Measurements from ENCODE around the gene PRKAB1. TPM values are rescaled to one million over a fixed set of nuclear protein-coding genes. Genes with fewer than 3 reads are reported as not detected.

The PRKAB1 gene
- total and polyA plus RNA-seq, 9 of the 15 experiments (the other 6 are each of a cell fraction or from before 2014, with no cell fraction given), result 32.6 to 94.2 (median 63.8) TPM

DNA sequence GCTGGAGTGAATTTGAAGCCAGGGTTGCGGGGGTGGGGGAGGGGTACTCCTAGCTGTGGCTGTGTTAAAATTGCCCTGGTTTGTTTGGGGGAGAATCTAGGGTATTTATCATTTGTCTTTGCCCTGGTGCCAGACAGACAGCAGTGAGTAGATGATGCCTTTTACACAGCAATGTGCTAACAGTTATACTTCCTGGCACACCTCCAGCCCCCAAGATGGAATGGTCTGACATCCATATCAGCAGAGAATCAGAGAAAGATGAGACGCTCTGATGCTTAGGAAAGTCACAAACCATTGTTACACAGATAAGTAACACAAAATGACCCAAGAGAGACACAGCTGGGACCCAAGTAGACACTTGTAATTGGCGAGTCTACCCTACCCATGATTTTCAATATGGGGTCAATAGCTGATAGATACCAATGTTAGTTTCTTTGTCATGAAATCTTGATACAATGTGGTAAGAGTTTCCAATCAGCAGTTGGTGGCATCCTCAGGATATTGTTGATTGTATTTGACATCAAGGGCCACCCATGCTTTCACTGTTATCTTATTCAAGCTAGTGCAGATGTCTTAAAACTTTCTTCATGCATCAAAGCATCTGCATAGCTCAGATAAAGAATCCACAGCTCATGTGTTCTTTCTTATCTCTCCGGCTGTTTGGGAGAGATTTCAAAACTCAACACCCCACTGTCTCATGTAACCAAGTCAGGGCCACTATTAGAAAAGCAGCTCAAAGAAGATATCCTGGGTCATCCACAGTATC lies 2.6 kb upstream of the PRKAB1 start (continued):
- TF ChIP-seq, protein P1, sequence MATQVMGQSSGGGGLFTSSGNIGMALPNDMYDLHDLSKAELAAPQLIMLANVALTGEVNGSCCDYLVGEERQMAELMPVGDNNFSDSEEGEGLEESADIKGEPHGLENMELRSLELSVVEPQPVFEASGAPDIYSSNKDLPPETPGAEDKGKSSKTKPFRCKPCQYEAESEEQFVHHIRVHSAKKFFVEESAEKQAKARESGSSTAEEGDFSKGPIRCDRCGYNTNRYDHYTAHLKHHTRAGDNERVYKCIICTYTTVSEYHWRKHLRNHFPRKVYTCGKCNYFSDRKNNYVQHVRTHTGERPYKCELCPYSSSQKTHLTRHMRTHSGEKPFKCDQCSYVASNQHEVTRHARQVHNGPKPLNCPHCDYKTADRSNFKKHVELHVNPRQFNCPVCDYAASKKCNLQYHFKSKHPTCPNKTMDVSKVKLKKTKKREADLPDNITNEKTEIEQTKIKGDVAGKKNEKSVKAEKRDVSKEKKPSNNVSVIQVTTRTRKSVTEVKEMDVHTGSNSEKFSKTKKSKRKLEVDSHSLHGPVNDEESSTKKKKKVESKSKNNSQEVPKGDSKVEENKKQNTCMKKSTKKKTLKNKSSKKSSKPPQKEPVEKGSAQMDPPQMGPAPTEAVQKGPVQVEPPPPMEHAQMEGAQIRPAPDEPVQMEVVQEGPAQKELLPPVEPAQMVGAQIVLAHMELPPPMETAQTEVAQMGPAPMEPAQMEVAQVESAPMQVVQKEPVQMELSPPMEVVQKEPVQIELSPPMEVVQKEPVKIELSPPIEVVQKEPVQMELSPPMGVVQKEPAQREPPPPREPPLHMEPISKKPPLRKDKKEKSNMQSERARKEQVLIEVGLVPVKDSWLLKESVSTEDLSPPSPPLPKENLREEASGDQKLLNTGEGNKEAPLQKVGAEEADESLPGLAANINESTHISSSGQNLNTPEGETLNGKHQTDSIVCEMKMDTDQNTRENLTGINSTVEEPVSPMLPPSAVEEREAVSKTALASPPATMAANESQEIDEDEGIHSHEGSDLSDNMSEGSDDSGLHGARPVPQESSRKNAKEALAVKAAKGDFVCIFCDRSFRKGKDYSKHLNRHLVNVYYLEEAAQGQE (IDR thresholded peaks at IDR 0.05; ENCODE audit: borderline replicate concordance), result peak; percentile 37; the same call in 1 of the 2 replicates
- TF ChIP-seq, protein P1 (CRISPR knock-in tag; IDR thresholded peaks at IDR 0.05; ENCODE audit: low read depth), result no peak
- no peak for TF ChIP-seq KDM5B (IDR thresholded peaks at IDR 0.05; ENCODE audit: insufficient replicate concordance, low read depth, low read length)
- TF ChIP-seq, protein P2, sequence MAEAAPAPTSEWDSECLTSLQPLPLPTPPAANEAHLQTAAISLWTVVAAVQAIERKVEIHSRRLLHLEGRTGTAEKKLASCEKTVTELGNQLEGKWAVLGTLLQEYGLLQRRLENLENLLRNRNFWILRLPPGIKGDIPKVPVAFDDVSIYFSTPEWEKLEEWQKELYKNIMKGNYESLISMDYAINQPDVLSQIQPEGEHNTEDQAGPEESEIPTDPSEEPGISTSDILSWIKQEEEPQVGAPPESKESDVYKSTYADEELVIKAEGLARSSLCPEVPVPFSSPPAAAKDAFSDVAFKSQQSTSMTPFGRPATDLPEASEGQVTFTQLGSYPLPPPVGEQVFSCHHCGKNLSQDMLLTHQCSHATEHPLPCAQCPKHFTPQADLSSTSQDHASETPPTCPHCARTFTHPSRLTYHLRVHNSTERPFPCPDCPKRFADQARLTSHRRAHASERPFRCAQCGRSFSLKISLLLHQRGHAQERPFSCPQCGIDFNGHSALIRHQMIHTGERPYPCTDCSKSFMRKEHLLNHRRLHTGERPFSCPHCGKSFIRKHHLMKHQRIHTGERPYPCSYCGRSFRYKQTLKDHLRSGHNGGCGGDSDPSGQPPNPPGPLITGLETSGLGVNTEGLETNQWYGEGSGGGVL (CRISPR knock-in tag; IDR thresholded peaks at IDR 0.05), result no peak
- peak; percentile 66; the same call in 1 of the 2 replicates for TF ChIP-seq ILK (tag; IDR thresholded peaks at IDR 0.05; ENCODE audit: borderline replicate concordance, low read depth)
- peak; percentile 99 for TF ChIP-seq SMARCC2 (IDR thresholded peaks at IDR 0.05; ENCODE audit: low read depth)
- peak; percentile 98 for TF ChIP-seq NBN (IDR thresholded peaks at IDR 0.05; ENCODE audit: low read depth)
- 0 out of 2 replicates have a peak, but pooled peaks have one; percentile 50 for TF ChIP-seq TCF7L2 (IDR thresholded peaks at IDR 0.05; ENCODE audit: low read depth, low read length)
- TF ChIP-seq ZNF41 (CRISPR knock-in tag; conservative IDR thresholded peaks at IDR 0.05), result peak; percentile 87
- TF ChIP-seq, protein P3, sequence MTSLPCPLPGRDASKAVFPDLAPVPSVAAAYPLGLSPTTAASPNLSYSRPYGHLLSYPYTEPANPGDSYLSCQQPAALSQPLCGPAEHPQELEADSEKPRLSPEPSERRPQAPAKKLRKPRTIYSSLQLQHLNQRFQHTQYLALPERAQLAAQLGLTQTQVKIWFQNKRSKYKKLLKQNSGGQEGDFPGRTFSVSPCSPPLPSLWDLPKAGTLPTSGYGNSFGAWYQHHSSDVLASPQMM (CRISPR knock-in tag; IDR thresholded peaks at IDR 0.05), result no peak
- TF ChIP-seq, protein P4, sequence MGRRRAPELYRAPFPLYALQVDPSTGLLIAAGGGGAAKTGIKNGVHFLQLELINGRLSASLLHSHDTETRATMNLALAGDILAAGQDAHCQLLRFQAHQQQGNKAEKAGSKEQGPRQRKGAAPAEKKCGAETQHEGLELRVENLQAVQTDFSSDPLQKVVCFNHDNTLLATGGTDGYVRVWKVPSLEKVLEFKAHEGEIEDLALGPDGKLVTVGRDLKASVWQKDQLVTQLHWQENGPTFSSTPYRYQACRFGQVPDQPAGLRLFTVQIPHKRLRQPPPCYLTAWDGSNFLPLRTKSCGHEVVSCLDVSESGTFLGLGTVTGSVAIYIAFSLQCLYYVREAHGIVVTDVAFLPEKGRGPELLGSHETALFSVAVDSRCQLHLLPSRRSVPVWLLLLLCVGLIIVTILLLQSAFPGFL (CRISPR knock-in tag; IDR thresholded peaks at IDR 0.05), result 0 out of 2 replicates have a peak, but pooled peaks have one; percentile 42
- 0 out of 2 replicates have a peak, but pooled peaks have one; percentile 53 for TF ChIP-seq PTRF (tag; IDR thresholded peaks at IDR 0.05)
- peak; percentile 61; the same call in 1 of the 2 replicates for TF ChIP-seq BCL6 (CRISPR knock-in tag; IDR thresholded peaks at IDR 0.05)
- 0 out of 2 replicates have a peak, but pooled peaks have one; percentile 30 for TF ChIP-seq TEAD2 (tag; IDR thresholded peaks at IDR 0.05)

All from K562 (cell line).